GM21381 (cell line): Measurements from ENCODE around the gene HSPA8.

Source experiments
- ATAC-seq: cut with Tn5 transposase; IDR thresholded peaks from one replicate; pipeline ENCODE4 v1.9.1; 2021; ENCODE audit warnings: mild to moderate bottlenecking, moderate library complexity; ENCODE audit not compliant: unreplicated experiment

The HSPA8 gene

DNA sequence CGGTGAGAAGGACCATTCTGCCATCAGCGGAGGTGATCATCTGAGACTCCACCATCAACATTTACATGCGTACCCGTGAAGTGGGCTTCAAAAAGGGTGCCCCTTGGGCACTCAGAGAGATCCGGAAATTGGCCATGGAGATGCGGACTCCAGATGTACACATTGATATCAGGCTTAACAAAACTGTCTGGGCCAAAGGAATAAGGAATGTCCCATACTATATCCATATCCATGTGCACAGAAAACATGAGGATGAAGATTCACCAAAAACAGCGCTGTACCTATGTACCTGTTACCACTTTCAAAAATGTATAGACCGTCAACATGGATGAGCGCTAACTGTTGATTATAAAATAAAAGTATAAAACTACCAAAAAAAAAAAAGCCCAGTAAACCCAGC is 10.8 kb downstream of the HSPA8 start:
- no peak for ATAC-seq

- ATAC-seq, result no peak
Observed at GRCh38 chr11:123047947-123048293, 14.0 kb downstream of the HSPA8 start.

DNA sequence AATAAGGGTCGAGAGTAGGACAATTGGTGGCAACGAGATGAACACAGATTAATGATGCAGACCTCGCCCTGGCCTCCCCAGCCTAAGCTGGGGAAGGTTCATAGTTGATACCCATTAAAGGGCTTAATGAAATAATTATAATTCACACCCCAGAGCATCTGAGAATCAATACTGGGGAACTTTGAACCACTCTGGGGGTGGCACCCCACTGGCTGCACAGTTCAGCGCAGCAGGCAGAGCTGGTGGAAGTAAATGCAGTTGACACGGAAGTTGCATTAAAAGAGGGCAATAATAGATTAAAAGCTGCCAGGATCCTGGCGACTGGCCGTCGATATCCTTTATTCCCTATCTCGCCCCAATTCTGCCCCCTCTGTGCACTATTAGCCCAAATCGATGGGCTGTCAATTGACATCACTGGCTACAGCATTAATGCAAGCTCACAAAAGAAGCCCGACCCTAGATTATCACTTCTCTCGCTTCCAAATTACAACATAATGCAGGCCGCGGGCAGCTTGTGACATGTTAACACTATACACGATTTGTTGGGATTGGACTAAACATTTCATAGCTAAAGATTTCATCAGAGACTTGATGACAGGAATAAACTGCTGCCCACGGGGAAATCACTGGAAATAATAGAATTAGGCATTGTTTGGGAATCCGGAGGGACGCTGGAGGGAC is 14.5 kb downstream of the HSPA8 start:
- no peak for ATAC-seq

- no peak for ATAC-seq
Observed at GRCh38 chr11:123046473-123047259, 15.3 kb downstream of the HSPA8 start.

GRCh38 chr11:123045101-123045500 is 16.8 kb downstream of the HSPA8 start:
- no peak for ATAC-seq

DNA sequence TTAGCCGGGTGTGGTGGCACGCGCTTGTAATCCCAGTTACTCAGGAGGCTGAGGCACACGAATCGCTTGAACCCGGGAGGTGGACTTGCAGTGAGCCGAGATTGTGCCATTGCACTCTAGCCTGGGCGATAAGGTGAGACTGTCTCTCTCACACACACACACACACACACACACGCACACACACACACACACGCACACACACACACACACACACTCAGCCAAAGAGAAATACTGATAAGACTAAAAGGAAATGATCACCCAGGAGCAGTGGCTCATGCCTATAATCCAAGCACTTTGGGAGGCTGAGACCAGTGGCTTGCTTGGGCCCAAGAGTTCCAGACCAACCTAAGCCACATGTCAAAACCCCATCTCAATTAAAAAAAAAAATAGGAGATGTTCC is 20.8 kb downstream of the HSPA8 start:
- no peak for ATAC-seq

DNA sequence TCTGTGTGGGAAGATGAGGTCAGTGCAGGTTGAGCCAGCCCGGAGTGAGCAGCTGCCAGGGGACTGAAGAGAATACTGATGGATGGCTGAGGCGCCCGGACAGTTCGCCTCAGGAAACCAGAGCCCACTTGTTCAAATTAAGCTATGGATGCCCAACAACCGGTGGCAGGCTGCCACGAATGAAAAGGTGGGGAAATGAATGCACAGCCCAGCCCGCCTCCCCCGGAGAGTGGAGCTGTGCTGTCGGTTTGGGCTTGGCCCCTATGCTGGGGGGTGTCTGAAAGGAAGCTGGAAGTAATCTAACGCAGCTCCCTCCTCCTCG is 21.9 kb downstream of the HSPA8 start:
- no peak for ATAC-seq

- no peak for ATAC-seq
Observed at GRCh38 chr11:123035831-123036230, 26.1 kb downstream of the HSPA8 start.

DNA sequence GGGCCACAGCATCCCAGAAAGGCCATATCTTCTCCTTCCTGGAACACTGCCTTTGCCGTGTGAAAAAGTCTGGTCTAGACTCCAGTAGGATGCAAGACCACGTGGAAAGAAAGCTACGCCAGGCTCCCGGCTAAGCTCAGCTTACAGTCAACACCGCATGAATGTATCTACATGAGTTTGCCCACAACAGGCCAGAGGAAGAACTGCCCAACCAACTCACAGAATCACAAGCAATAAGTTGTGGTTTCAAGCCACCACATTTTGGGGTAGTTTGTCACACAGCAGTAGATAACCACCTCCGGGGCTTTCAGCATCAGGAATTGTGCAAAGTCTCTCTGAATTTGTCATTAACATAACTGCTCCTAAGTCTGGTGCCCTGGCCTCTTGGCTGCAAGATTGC is 27.3 kb downstream of the HSPA8 start:
- ATAC-seq, result no peak

- no peak for ATAC-seq
Observed at GRCh38 chr11:123033895-123034294, 28.0 kb downstream of the HSPA8 start.

DNA sequence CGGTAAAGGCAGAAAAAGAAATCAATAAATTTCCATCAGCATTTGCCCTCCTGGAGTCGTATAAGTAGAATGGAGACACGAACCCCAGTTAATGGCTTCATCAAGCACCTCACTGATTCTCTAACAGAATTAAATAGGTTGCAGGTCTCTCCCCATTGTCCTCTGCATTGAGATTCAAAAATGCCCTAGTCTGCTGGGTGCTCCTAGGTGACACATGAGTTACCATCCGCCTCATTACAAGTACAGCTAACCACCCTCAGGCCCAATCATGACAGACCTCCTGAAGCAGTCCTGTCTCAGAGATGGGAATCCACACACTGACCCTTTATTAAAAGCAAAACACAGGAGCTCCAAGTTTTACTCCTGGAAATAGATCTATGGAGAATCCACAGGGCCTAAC is 31.4 kb downstream of the HSPA8 start:
- ATAC-seq, result no peak

DNA sequence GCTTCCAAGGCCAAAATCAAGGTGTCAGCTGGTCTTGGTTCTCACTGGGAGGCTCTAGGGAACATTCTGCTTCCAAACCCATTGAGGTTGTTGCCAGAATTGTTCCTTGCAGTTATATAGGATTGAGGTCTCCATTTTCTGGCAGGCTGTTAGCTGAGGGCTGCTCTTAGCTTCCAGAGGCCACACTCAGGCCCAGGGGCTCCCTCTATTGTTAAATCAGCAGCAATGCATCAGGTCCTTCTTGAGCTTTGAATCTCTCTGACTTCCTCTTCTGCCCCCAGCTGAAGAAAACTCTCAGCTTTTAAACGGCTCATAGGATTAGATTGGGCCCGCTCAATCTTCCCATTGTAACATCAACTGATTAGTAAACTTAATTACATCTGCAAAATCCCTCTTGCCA is 41.0 kb downstream of the HSPA8 start:
- ATAC-seq, result no peak

DNA sequence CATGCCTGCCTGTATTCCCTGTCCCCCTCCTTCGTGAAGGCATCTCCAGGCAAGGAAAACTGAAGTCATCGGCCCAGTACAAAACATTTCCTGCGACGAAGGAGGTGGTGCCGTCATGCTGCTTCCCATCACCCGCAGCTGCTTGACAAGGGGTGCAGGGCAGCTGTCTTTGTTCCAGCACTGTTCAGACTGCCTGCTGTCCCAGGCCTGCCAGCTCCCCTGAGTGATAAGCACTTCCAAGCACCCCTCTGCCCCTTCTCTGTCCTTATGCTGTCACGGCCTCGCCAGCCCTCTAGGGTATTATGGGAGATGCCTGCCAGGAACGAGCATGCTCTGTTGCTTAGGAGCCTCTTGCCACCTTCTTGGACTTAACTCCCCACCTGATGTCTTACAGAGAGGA is 43.2 kb downstream of the HSPA8 start:
- no peak for ATAC-seq

- no peak for ATAC-seq
Observed at GRCh38 chr11:123011510-123011909, 50.4 kb downstream of the HSPA8 start.
